HG02852 (cell line): ENCODE measurements around the gene KLRC3.
"Not testable (repeated sequence)": the region's sequence is repeated elsewhere in the genome, so short reads cannot be mapped to it uniquely, and the experiment has no call there.

Experiments
- ATAC-seq: cut with Tn5 transposase; IDR thresholded peaks from one replicate; pipeline ENCODE4 v1.9.1; 2021; ENCODE audit warnings: mild to moderate bottlenecking, moderate library complexity; ENCODE audit not compliant: unreplicated experiment

Gene KLRC3

GRCh38 chr12:10404798-10405197 is 15.6 kb downstream of the KLRC3 start:
- ATAC-seq, result no peak

- ATAC-seq, result no peak
Observed at GRCh38 chr12:10400829-10401228, 19.6 kb downstream of the KLRC3 start.

GRCh38 chr12:10398168-10398567 is 22.2 kb downstream of the KLRC3 start:
- no peak for ATAC-seq

GRCh38 chr12:10397296-10397695 is 23.1 kb downstream of the KLRC3 start:
- no peak for ATAC-seq

- not testable (repeated sequence) for ATAC-seq
Observed at GRCh38 chr12:10396176-10396575, 24.2 kb downstream of the KLRC3 start.

- peak; percentile 84 for ATAC-seq
Observed at GRCh38 chr12:10395390-10395998, 24.9 kb downstream of the KLRC3 start.

GRCh38 chr12:10394531-10395152 is 25.8 kb downstream of the KLRC3 start:
- ATAC-seq, result not testable (repeated sequence)

- no peak for ATAC-seq
Observed at GRCh38 chr12:10393291-10393690, 27.1 kb downstream of the KLRC3 start.

- ATAC-seq, result peak; percentile 57
Observed at GRCh38 chr12:10392394-10392930, 27.9 kb downstream of the KLRC3 start.

GRCh38 chr12:10390991-10391390 is 29.4 kb downstream of the KLRC3 start:
- ATAC-seq, result not testable (repeated sequence)

GRCh38 chr12:10389904-10390303 is 30.5 kb downstream of the KLRC3 start, which contains the start of gene KLRK1:
Gene KLRK1, minus strand, starts transcription at chr12:10390041. Its CDS starts 1,231 bp downstream, at chr12:10388810.
- no peak for ATAC-seq

GRCh38 chr12:10388624-10389413 is 31.6 kb downstream of the KLRC3 start:
- ATAC-seq, result no peak

GRCh38 chr12:10387498-10387897 is 32.9 kb downstream of the KLRC3 start:
- not testable (repeated sequence) for ATAC-seq

- ATAC-seq, result no peak
Observed at GRCh38 chr12:10386857-10387256, 33.5 kb downstream of the KLRC3 start.

- ATAC-seq, result no peak
Observed at GRCh38 chr12:10385166-10385613, 35.2 kb downstream of the KLRC3 start.

- no peak for ATAC-seq
Observed at GRCh38 chr12:10384191-10384590, 36.2 kb downstream of the KLRC3 start.

- ATAC-seq, result no peak
Observed at GRCh38 chr12:10381928-10382628, 38.3 kb downstream of the KLRC3 start.

GRCh38 chr12:10378737-10379136 is 41.7 kb downstream of the KLRC3 start:
- not testable (repeated sequence) for ATAC-seq

- no peak for ATAC-seq
Observed at GRCh38 chr12:10374624-10375018, 45.8 kb downstream of the KLRC3 start.

GRCh38 chr12:10372559-10372958 is 47.8 kb downstream of the KLRC3 start:
- ATAC-seq, result no peak
